ENCODE results near the gene DEFB131A.
"Not testable (repeated sequence)": the region's sequence is repeated elsewhere in the genome, so short reads cannot be mapped to it uniquely, and the experiment has no call there.

DNA sequence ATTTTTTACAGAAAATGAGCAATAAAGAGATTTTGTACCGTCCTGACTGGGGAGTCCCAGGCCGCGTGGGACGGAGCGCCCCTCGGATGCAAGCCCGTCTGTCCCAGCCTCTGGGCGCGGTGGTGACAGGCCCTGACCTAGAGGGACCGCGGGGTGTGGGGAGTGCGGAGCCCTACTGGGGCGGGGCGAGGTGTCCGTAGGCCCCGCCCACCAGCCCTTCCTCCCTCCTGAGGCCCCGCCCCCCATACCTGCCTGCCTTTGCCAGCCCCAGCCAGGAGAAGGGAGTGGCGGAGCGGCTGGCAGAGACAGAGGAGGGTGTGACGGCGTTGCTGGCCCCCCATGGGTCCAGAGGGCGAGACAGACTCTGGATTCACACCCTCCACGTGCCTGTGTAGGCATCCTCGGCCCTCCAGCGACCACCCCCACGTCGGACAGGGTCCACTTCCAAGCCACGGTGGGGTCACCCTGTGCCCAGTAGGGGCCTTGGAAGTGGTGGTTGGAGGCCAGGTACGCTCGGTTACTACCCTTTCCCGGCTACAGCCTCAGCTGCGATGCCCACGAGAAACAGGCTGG, 54.3 kb downstream of the DEFB131A start:
- not testable (repeated sequence) for TF ChIP-seq POLR2A (IDR thresholded peaks at IDR 0.05)
- TF ChIP-seq, protein P1, sequence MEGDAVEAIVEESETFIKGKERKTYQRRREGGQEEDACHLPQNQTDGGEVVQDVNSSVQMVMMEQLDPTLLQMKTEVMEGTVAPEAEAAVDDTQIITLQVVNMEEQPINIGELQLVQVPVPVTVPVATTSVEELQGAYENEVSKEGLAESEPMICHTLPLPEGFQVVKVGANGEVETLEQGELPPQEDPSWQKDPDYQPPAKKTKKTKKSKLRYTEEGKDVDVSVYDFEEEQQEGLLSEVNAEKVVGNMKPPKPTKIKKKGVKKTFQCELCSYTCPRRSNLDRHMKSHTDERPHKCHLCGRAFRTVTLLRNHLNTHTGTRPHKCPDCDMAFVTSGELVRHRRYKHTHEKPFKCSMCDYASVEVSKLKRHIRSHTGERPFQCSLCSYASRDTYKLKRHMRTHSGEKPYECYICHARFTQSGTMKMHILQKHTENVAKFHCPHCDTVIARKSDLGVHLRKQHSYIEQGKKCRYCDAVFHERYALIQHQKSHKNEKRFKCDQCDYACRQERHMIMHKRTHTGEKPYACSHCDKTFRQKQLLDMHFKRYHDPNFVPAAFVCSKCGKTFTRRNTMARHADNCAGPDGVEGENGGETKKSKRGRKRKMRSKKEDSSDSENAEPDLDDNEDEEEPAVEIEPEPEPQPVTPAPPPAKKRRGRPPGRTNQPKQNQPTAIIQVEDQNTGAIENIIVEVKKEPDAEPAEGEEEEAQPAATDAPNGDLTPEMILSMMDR (IDR thresholded peaks at IDR 0.05 in 4 of 5, conservative IDR thresholded peaks at IDR 0.05 in 1 of 5), result not testable (repeated sequence)
